ENCODE data around the gene SLC25A39. TPM values are rescaled to one million over a fixed set of nuclear protein-coding genes. Genes with fewer than 3 reads are reported as not detected.

SLC25A39 gene
- total RNA-seq, 1 donor from 2014 or later, result 54.0 TPM

GRCh38 chr17:44314869-44315661, 9.6 kb downstream of the SLC25A39 start:
- no peak for DNase-seq (ENCODE audit: low read depth in 2 of 2)

GRCh38 chr17:44314524-44314868, 10.1 kb downstream of the SLC25A39 start:
- DNase-seq (ENCODE audit: low read depth in 2 of 2), result no peak

- DNase-seq (ENCODE audit: low read depth in 2 of 2), result no peak
Observed at GRCh38 chr17:44314031-44314430, 10.6 kb downstream of the SLC25A39 start.

- DNase-seq (ENCODE audit: low read depth in 2 of 2), result no peak
Observed at GRCh38 chr17:44312396-44313104, 12.1 kb downstream of the SLC25A39 start.

GRCh38 chr17:44311562-44312181, 13.0 kb downstream of the SLC25A39 start:
- no peak for DNase-seq (ENCODE audit: low read depth in 2 of 2)

GRCh38 chr17:44310609-44311376, 13.8 kb downstream of the SLC25A39 start:
- no peak for DNase-seq (ENCODE audit: low read depth in 2 of 2)

GRCh38 chr17:44310188-44310587, 14.4 kb downstream of the SLC25A39 start:
- DNase-seq (ENCODE audit: low read depth in 2 of 2), result no peak

- DNase-seq (ENCODE audit: low read depth in 2 of 2), result no peak
Observed at GRCh38 chr17:44309472-44309871, 15.2 kb downstream of the SLC25A39 start.

- no peak for DNase-seq (ENCODE audit: low read depth in 2 of 2)
Observed at GRCh38 chr17:44308865-44309264, 15.8 kb downstream of the SLC25A39 start.

GRCh38 chr17:44308320-44308818, 16.3 kb downstream of the SLC25A39 start, which contains the start of gene RUNDC3A:
TSS of gene RUNDC3A (plus strand) at chr17:44308601. CDS start at chr17:44308833, 232 bp downstream.
- DNase-seq (ENCODE audit: low read depth in 2 of 2), result peak; percentile 41 to 81

- DNase-seq (ENCODE audit: low read depth in 2 of 2), result no peak
Observed at GRCh38 chr17:44307387-44308186, 17.0 kb downstream of the SLC25A39 start.

- DNase-seq (ENCODE audit: low read depth in 2 of 2), result no peak
Observed at GRCh38 chr17:44304651-44305050, 20.0 kb downstream of the SLC25A39 start.

- no peak for DNase-seq (ENCODE audit: low read depth in 2 of 2)
Observed at GRCh38 chr17:44297975-44298374, 26.6 kb downstream of the SLC25A39 start.

GRCh38 chr17:44293509-44294226, 31.0 kb downstream of the SLC25A39 start:
- DNase-seq (ENCODE audit: low read depth in 2 of 2), result no peak

GRCh38 chr17:44287651-44288050, 37.0 kb downstream of the SLC25A39 start:
- DNase-seq (ENCODE audit: low read depth in 2 of 2), result no peak

- DNase-seq (ENCODE audit: low read depth in 2 of 2), result no peak
Observed at GRCh38 chr17:44284024-44284400, 40.6 kb downstream of the SLC25A39 start.

GRCh38 chr17:44283344-44284023, 41.1 kb downstream of the SLC25A39 start:
- DNase-seq (ENCODE audit: low read depth in 2 of 2), result no peak

GRCh38 chr17:44282264-44282663, 42.4 kb downstream of the SLC25A39 start:
- DNase-seq (ENCODE audit: low read depth in 2 of 2), result no peak

GRCh38 chr17:44281570-44281969, 43.1 kb downstream of the SLC25A39 start:
- no peak for DNase-seq (ENCODE audit: low read depth in 2 of 2)
